Endothelial cell of umbilical vein (primary cell): Measurements from ENCODE around the gene SMIM9. TPM values are rescaled to one million over a fixed set of nuclear protein-coding genes. Genes with fewer than 3 reads are reported as not detected.

Experiments used
- BruUV-seq: library from RNA; stranded (reverse); fragments of 400-500 nt; replicated peaks from 2 replicates; lab custom pipeline; 2021; lab: Mats Ljungman, UMichigan
- CTCF ChIA-PET: fragments of 300-600, 350-600 bp; sonication (Branson Sonifier 250); formaldehyde crosslinking; loops from one replicate; lab custom pipeline; 2021; ENCODE audit warnings: antibody characterized with exemption, inconsistent platforms; lab: Charles Lee
- POLR2A ChIA-PET: fragments of 300-600, 350-600 bp; sonication (Branson Sonifier 250); formaldehyde crosslinking; loops from one replicate; lab custom pipeline; 2021; ENCODE audit warnings: antibody characterized with exemption, inconsistent platforms; lab: Charles Lee
- DNase-seq: peaks from one replicate; pipeline ENCODE4 v3.0.0-alpha.2; 2011; ENCODE audit warnings: low read depth, low spot score
- FAIRE-seq: peaks from 2 replicates; lab custom pipeline; 2011; peaks lifted over from hg19 to GRCh38; lab: Jason Lieb, UNC
- H2AFZ ChIP-seq: 2 replicates; pipeline ENCODE4 v1.6.0; 2012; ENCODE audit warnings: low read depth, low read length, control low read depth, inconsistent platforms
- H3K27ac ChIP-seq: 2 replicates; pipeline ENCODE4 v1.5.1; 2011; ENCODE audit warnings: low read depth, mild to moderate bottlenecking, control low read depth, low read length, moderate library complexity; ENCODE audit not compliant: insufficient read depth
- H3K27me3 ChIP-seq, 2 experiments: 2 replicates each; pipeline versions ENCODE4 v1.6.0 to v1.6.1; 2011; ENCODE audit warnings: low read length in 2 of 2, mixed read lengths in 1 of 2; ENCODE audit not compliant: control insufficient read depth in 2 of 2, insufficient read depth in 2 of 2
- H3K36me3 ChIP-seq, 2 experiments: 2 replicates in 1 of 2; 3 replicates in 1 of 2; pipeline ENCODE4 v1.5.1; 2011; ENCODE audit warnings: low read length in 2 of 2, mild to moderate bottlenecking in 1 of 2, moderate library complexity in 1 of 2; ENCODE audit not compliant: control insufficient read depth in 2 of 2, insufficient read depth in 2 of 2; ENCODE audit errors: extremely low read depth in 1 of 2
- H3K4me1 ChIP-seq: 3 replicates; pipeline ENCODE4 v1.5.1; 2011; ENCODE audit warnings: mild to moderate bottlenecking, low read length; ENCODE audit not compliant: control insufficient read depth, insufficient read depth; ENCODE audit errors: extremely low read depth
- H3K4me2 ChIP-seq: 2 replicates; pipeline ENCODE4 v1.6.1; 2011; ENCODE audit warnings: low read length, control low read depth, mixed read lengths; ENCODE audit not compliant: insufficient read depth
- H3K4me3 ChIP-seq, 3 experiments: fragments of 200-600 bp in 1 of 3; sonication (generic), shearing (Covaris generic) in 1 of 3; replicated peaks in 1 of 3; 2 replicates each; pipeline ENCODE4 v1.5.1; 2011 to 2016; ENCODE audit warnings: control low read depth in 3 of 3, low read length in 3 of 3, mild to moderate bottlenecking in 2 of 3, inconsistent platforms in 1 of 3, low read depth in 1 of 3, moderate library complexity in 1 of 3; ENCODE audit not compliant: insufficient read depth in 1 of 3
- H3K79me2 ChIP-seq: 2 replicates; pipeline ENCODE4 v1.6.0; 2012; ENCODE audit warnings: low read length, inconsistent platforms; ENCODE audit not compliant: control insufficient read depth, insufficient read depth
- H3K9ac ChIP-seq: replicated peaks from 2 replicates; pipeline ENCODE3; 2011; ENCODE audit warnings: low read length, control low read depth; ENCODE audit not compliant: insufficient read depth; ENCODE audit errors: extremely low read depth
- H3K9me1 ChIP-seq: replicated peaks from 3 replicates; pipeline ENCODE4 v1.6.0; 2011; ENCODE audit warnings: mild to moderate bottlenecking, low read length; ENCODE audit not compliant: control insufficient read depth, insufficient read depth; ENCODE audit errors: extremely low read depth
- H3K9me3 ChIP-seq: replicated peaks from 2 replicates; pipeline ENCODE4 v1.5.1; 2012; ENCODE audit warnings: low read length, inconsistent platforms; ENCODE audit not compliant: control insufficient read depth, insufficient read depth
- H4K20me1 ChIP-seq: replicated peaks from 2 replicates; pipeline ENCODE3; 2011; ENCODE audit warnings: mild to moderate bottlenecking, low read length; ENCODE audit not compliant: control insufficient read depth, insufficient read depth; ENCODE audit errors: extremely low read depth
- CTCF ChIP-seq, 2 donors: IDR thresholded peaks; 1 replicate in 1 of 2; 2 replicates in 1 of 2; pipeline ENCODE4 v1.5.1; 2011; ENCODE audit warnings: low read length in 2 of 2, mild to moderate bottlenecking in 2 of 2, moderate library complexity in 2 of 2, control low read depth in 1 of 2, inconsistent platforms in 1 of 2, low read depth in 1 of 2; ENCODE audit not compliant: insufficient read depth in 1 of 2; ENCODE audit errors: extremely low read depth in 1 of 2
- EZH2 ChIP-seq: IDR thresholded peaks from 2 replicates; pipeline ENCODE4 v1.6.1; 2012; ENCODE audit warnings: borderline replicate concordance, low read depth, mild to moderate bottlenecking, moderate library complexity, low read length, inconsistent platforms; ENCODE audit not compliant: severe bottlenecking
- FOS ChIP-seq: IDR thresholded peaks from 2 replicates; pipeline ENCODE4 v1.6.1; 2011; ENCODE audit warnings: mild to moderate bottlenecking, low read length, moderate library complexity, borderline replicate concordance; ENCODE audit not compliant: insufficient read depth
- GATA2 ChIP-seq: IDR thresholded peaks from 2 replicates; pipeline ENCODE4 v1.7.0; 2011; ENCODE audit warnings: low read depth, mild to moderate bottlenecking, moderate library complexity, mixed read lengths, low read length; ENCODE audit not compliant: insufficient read length, insufficient read depth
- JUN ChIP-seq: IDR thresholded peaks from 2 replicates; pipeline ENCODE4 v1.6.1; 2011; ENCODE audit warnings: borderline replicate concordance, low read depth; ENCODE audit not compliant: insufficient read length, insufficient read depth
- MAX ChIP-seq: IDR thresholded peaks from 2 replicates; pipeline ENCODE4 v1.6.1; 2011; ENCODE audit not compliant: insufficient read depth, insufficient read length
- MYC ChIP-seq: IDR thresholded peaks from one replicate; pipeline ENCODE4 v1.6.1; 2011; ENCODE audit warnings: mild to moderate bottlenecking, low read depth, low read length
- POLR2A ChIP-seq: IDR thresholded peaks from 2 replicates; pipeline ENCODE4 v1.6.1; 2012; ENCODE audit warnings: low read depth, mild to moderate bottlenecking, control low read depth, low read length
- POLR2AphosphoS5 ChIP-seq: IDR thresholded peaks from 2 replicates; pipeline ENCODE4 v1.6.1; 2012; ENCODE audit warnings: low read depth, mild to moderate bottlenecking, control low read depth, low read length, moderate library complexity; ENCODE audit not compliant: insufficient read depth
- dilution Hi-C: fragments of 300-500 bp; cut with MboI; formaldehyde crosslinking; loops from one replicate; pipeline ENCODE4 v1.15.0; 2019; ENCODE audit warnings: low sequenced_read_pairs; ENCODE audit not compliant: extremely low pct_ligation_motif_present
- intact Hi-C: fragments of 100-400 bp; cut with micrococcal nuclease; formaldehyde crosslinking; loops from one replicate; pipeline ENCODE4 v1.10.0; 2022
- polyA plus RNA-seq, 4 experiments: library from polyadenylated mRNA; depleted of rRNA in 3 of 4; stranded (reverse) in 3 of 4; unstranded in 1 of 4; fragments of >200 nt; gene quantifications; 2 replicates each; pipeline versions ENCODE4 v1.2.1 to v1.2.3, GENCODE V29; 2011 to 2012; ENCODE audit warnings: missing spikeins in 1 of 4
- total RNA-seq: library from RNA; stranded (reverse); gene quantifications from 2 replicates; pipeline ENCODE4 v1.2.3, GENCODE V29; 2021

The SMIM9 gene
- total and polyA plus RNA-seq, 2 donors (not counting 3 experiments of a cell fraction or from before 2014, with no cell fraction given): not detected

- dilution Hi-C loops: no loop called here
- H3K79me2 ChIP-seq: no peaks in the 10 kb centered on the region
- no peaks in the 10 kb centered on the region for H4K20me1 ChIP-seq
- ChIA-PET CTCF (interaction anchor here (0.7 to 1.1 kb wide), 2 partner anchors 18 to 32 kb away, joined by 3 to 4 read pairs; partner anchors contain the start of gene DKC1), POLR2A (no interaction called here)
- no peak overlapping the region for H3K9ac ChIP-seq
- H3K9me1 ChIP-seq: no peaks in the 10 kb centered on the region
- DNase-seq (no peak), FAIRE-seq (no peak)
- peaks cover 8 to 15% of the 10 kb centered on the region in 2 experiments for H3K36me3 ChIP-seq
- no peak overlapping the region for H2AFZ ChIP-seq
- H3K4me2 ChIP-seq: no peak overlapping the region
- H3K27ac ChIP-seq: no peak overlapping the region
- BruUV-seq: no TSS peak
- intact Hi-C loops: no loop called here
- H3K27me3 ChIP-seq: no peaks in the 10 kb centered on the region
- no peak overlapping the region for H3K4me3 ChIP-seq
- TF ChIP-seq CTCF (IDR thresholded peaks at IDR 0.05; ENCODE audit: extremely low read depth in 1 of 2, insufficient read depth in 1 of 2, low read depth in 1 of 2, low read length in 2 of 2) (no peak), FOS (no peak), POLR2AphosphoS5 (no peak), MAX (no peak), POLR2A (no peak), JUN (no peak), MYC (no peak), EZH2 (no peak), GATA2 (no peak)
- no peaks in the 10 kb centered on the region for H3K4me1 ChIP-seq
- no peaks in the 10 kb centered on the region for H3K9me3 ChIP-seq
Measured at GRCh38 chrX:154780968-154781367, 53.5 kb downstream of the SMIM9 start.
